NCI-H128 (cell line): ENCODE measurements around the gene TRPM8.

Experiments
- DNase-seq: peaks from one replicate; lab custom pipeline; 2025; ENCODE audit not compliant: unreplicated experiment; lab: John Stamatoyannopoulos, UW

The TRPM8 gene

DNA sequence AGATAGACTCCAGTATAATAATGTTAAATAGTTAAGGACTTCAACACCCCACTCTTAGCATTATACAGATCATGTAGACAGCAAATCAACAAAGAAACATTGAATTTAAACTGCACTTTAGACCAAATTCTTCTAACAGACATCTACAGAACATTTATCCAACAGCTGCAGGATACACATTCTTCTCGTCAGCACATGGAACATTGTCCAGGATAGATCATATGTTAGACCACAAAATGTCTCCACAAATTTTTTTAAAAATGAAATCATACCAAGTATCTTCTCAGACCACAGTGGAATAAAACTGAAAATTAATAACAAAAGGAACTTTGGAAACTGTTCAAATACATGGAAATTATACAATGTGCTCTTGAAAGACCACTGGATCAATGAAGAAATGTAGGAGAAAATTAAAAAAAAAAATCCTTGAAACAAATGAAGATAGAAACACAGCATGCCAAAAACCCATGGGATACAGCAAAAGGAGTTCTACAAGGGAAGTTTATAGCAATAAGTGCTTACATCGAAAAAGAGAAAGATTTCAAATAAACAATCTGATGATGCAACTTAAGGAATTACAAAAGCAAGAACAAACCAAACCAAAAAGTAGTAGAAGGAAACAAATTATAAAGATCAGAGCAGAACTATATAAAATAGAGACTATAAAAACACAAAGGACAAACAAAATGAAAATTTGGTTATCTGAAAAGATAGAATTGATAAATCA lies 121.1 kb downstream of the TRPM8 start:
- DNase-seq, result no peak

DNA sequence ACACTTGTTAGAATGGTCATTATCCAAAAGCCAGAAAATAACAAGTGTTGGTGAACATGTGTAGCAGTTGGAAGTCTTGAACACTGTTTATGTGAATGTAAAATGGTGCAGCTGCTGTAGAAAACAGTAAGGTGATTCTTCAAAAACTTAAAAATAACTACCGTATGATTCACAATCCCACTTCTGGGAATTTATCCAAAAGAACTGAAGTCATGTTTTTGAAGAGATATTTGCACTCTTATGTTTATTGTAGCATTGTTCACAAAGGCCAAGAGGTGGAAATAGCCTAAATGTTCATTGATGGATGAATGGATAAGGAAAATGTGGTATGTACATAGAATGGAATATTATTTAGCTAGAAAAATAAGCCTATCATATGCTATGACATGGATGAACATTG lies 127.0 kb downstream of the TRPM8 start:
- DNase-seq, result no peak

DNA sequence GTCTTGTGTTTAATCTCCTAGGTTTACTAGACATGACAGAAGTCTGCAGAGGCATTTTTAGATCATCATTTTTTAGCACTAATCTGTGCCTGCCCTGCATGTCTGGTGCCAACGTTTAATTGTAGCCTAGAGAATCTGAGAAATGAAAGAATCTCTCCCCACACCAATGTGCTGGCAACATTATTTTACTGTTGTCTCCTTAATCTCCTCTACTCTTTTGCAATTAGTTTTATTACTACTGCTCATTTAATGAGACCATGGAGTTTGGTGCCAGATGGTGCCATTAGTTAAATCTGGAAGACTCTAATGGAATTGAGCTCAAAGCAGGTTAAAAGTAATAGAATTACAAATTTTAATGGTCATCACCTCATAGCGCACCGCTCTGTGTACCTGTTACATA lies 129.3 kb downstream of the TRPM8 start:
- no peak for DNase-seq

- DNase-seq, result no peak
These were observed 130.2 kb downstream of the TRPM8 start for GRCh38 chr2:234047361-234047760.

GRCh38 chr2:234048049-234048448 lies 130.9 kb downstream of the TRPM8 start:
- DNase-seq, result no peak

GRCh38 chr2:234050455-234051135 lies 133.4 kb downstream of the TRPM8 start, which contains the start of gene SPP2:
SPP2 (plus strand) TSS chr2:234050702; CDS start chr2:234050787, 85 bp downstream.
- DNase-seq, result no peak

DNA sequence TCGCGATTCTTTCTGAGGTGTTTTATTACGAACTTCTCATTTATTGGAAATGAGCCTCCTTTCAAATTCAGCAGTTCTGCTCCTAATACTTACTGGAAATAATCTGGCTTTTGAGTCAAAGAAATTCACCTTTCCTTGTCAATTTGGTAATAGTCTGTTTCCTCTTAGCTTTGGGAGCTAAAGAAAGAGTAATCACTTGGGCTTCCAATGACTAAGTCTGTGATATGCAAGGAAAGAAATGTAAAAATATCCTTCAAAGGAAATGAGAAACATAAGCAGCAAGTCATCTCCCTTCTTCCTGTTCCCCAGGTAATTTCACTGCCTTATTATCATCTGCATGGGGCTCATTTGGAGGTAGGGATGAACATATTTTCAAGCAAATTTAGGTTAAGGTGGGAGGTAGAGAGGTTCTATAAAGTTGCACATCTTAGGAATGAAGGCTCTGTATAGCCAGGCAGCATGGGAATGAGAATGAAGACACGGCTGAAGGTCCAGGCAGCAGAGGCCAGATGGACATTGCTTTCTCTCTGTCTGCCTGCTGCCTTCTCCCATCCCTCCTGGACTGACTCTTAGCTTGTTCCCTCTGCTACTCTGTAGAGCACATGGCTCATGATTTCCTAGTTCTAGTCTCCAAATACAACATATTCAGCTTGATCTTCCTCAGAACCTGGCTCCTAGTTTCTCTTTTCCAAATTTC lies 134.3 kb downstream of the TRPM8 start:
- no peak for DNase-seq

- DNase-seq, result no peak
These were observed 141.7 kb downstream of the TRPM8 start for GRCh38 chr2:234058881-234059280.

DNA sequence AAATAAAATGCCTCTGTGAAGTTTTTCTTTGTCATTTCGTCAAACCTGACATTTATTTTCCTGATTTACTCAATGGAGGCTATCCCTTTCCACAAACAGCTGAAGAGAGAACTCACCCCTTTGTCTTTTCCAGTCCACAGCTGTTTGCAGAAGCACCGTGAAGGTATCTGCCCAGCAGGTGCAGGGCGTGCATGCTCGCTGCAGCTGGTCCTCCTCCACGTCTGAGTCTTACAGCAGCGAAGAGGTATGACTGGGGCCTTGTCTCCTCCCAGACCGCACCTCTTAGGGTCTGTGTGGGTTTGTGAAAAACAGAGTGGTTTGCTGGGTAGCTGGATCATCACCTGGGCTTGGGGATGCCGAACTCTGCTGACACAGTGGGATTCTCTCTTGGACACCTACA lies 143.1 kb downstream of the TRPM8 start:
- DNase-seq, result no peak

GRCh38 chr2:234061624-234062257 lies 144.6 kb downstream of the TRPM8 start:
- DNase-seq, result no peak

- DNase-seq, result no peak
These were observed 149.4 kb downstream of the TRPM8 start for GRCh38 chr2:234066587-234066986.
